CD4-positive, CD25-positive, alpha-beta regulatory T cell (primary cell): ENCODE data around the gene CORO1C. TPM values are rescaled to one million over a fixed set of nuclear protein-coding genes. Genes with fewer than 3 reads are reported as not detected.
A peak's percentile ranks its signal among the peaks of the same experiment; 100 is the strongest.

Experiments
- ATAC-seq, 2 donors: fragments of 150-1000 bp; cut with Tn5 transposase; one replicate each; pipeline ENCODE4 v1.10.0; 2021; ENCODE audit warnings: low read depth in 2 of 2, moderate number of reproducible peaks in 2 of 2, moderate library complexity in 1 of 2
- DNase-seq, 3 donors: peaks; one replicate each; pipeline versions ENCODE4 v3.0.0 to v3.0.0-alpha.2; 2012 to 2022; ENCODE audit warnings: mixed read lengths in 1 of 3
- H3K27ac ChIP-seq: one replicate; pipeline ENCODE4 v1.7.0; 2013; ENCODE audit warnings: mild to moderate bottlenecking, low read length; ENCODE audit not compliant: insufficient read depth, poor library complexity, severe bottlenecking
- H3K27me3 ChIP-seq: one replicate; pipeline ENCODE4 v1.7.0; 2013; ENCODE audit warnings: low read length; ENCODE audit not compliant: control insufficient read depth, insufficient read depth
- H3K36me3 ChIP-seq: one replicate; pipeline ENCODE4 v1.7.0; 2013; ENCODE audit warnings: mild to moderate bottlenecking, low read length, moderate library complexity; ENCODE audit not compliant: control insufficient read depth, insufficient read depth
- H3K4me1 ChIP-seq: 2 replicates; pipeline ENCODE4 v1.7.0; 2013; ENCODE audit warnings: mild to moderate bottlenecking, low read length; ENCODE audit not compliant: insufficient read depth, control insufficient read depth, poor library complexity, severe bottlenecking
- H3K4me3 ChIP-seq: one replicate; pipeline ENCODE4 v1.7.0; 2013; ENCODE audit warnings: low read depth, mild to moderate bottlenecking, low read length, moderate library complexity
- H3K9me3 ChIP-seq, 2 experiments: 1 replicate in 1 of 2; 2 replicates in 1 of 2; pipeline ENCODE4 v1.7.0; 2013; ENCODE audit warnings: low read length in 2 of 2, mild to moderate bottlenecking in 1 of 2, moderate library complexity in 1 of 2; ENCODE audit not compliant: control insufficient read depth in 2 of 2
- H3K27ac Mint-ChIP-seq, 3 donors: one replicate each; pipeline ENCODE4 v1.8.0; 2020 to 2022; ENCODE audit warnings: mild to moderate bottlenecking in 3 of 3, mixed read lengths in 3 of 3, moderate library complexity in 2 of 3
- H3K27me3 Mint-ChIP-seq: one replicate; pipeline ENCODE4 v1.8.0; 2022; ENCODE audit warnings: mild to moderate bottlenecking, mixed read lengths
- H3K36me3 Mint-ChIP-seq: one replicate; pipeline ENCODE4 v1.8.0; 2020; ENCODE audit warnings: mixed read lengths
- H3K4me1 Mint-ChIP-seq, 4 donors: one replicate each; pipeline ENCODE4 v1.8.0; 2020 to 2022; ENCODE audit warnings: mixed read lengths in 4 of 4, mild to moderate bottlenecking in 1 of 4
- H3K4me3 Mint-ChIP-seq, 4 donors: one replicate each; pipeline ENCODE4 v1.8.0; 2020 to 2022; ENCODE audit warnings: mild to moderate bottlenecking in 4 of 4, mixed read lengths in 4 of 4, moderate library complexity in 3 of 4
- H3K9me3 Mint-ChIP-seq, 7 donors: one replicate each; pipeline ENCODE4 v1.8.0; 2020 to 2022; ENCODE audit warnings: mixed read lengths in 7 of 7, mild to moderate bottlenecking in 3 of 7, moderate library complexity in 2 of 7
- polyA plus RNA-seq, 4 donors: library from polyadenylated mRNA; unstranded; fragments of 300-500 nt; fragmentation: Illumina TruSeq; gene quantifications; one replicate each; pipeline ENCODE4 v1.2.3, GENCODE V29; 2021
- total RNA-seq: library from RNA; stranded (reverse); gene quantifications from one replicate; pipeline ENCODE4 v1.2.3, GENCODE V29; 2022

CORO1C gene
- total and polyA plus RNA-seq, 5 donors from 2014 or later, result 9.4 to 22.8 (median 21.2) TPM

- Histone ChIP-seq H3K27me3 (no peaks in the 10 kb centered on the region), H3K4me3 (peak overlapping the region; percentile 33), H3K4me1 (peaks cover 6% of the 10 kb centered on the region), H3K9me3 (no peaks in the 10 kb centered on the region), H3K27ac (no peak overlapping the region), H3K36me3 (no peaks in the 10 kb centered on the region)
- no peaks in the 10 kb centered on the region for H3K9me3 Mint-ChIP-seq
- H3K4me3 Mint-ChIP-seq, result peak overlapping the region in 2 of 4 donors; percentile 28 to 76
- H3K36me3 Mint-ChIP-seq, result peaks cover 3% of the 10 kb centered on the region
- DNase-seq, result peak in 1 of 3 donors; percentile 31
- ATAC-seq, result no peak
- H3K27ac Mint-ChIP-seq, result peak overlapping the region; percentile 61 to 91 (median 86)
- H3K27me3 Mint-ChIP-seq, result no peaks in the 10 kb centered on the region
- peaks cover 17 to 31% (median 24%) of the 10 kb centered on the region in 4 donors for H3K4me1 Mint-ChIP-seq
These were observed 84.4 kb downstream of the CORO1C start for GRCh38 chr12:108646600-108647579.

GRCh38 chr12:108645686-108646599, 85.4 kb downstream of the CORO1C start:
- no peak for DNase-seq
- peak overlapping the region; percentile 33 for H3K4me3 ChIP-seq
- H3K27ac ChIP-seq, result no peak overlapping the region
- Mint-ChIP-seq H3K4me1 (peaks cover 17 to 33% (median 24%) of the 10 kb centered on the region in 4 donors), H3K27me3 (no peaks in the 10 kb centered on the region), H3K9me3 (no peaks in the 10 kb centered on the region), H3K27ac (peak overlapping the region; percentile 61 to 91 (median 86)), H3K36me3 (peaks cover 3% of the 10 kb centered on the region), H3K4me3 (peak overlapping the region in 2 of 4 donors; percentile 28 to 76)
- H3K4me1 ChIP-seq, result peaks cover 6% of the 10 kb centered on the region
- no peak for ATAC-seq
- no peaks in the 10 kb centered on the region for H3K27me3 ChIP-seq
- H3K36me3 ChIP-seq, result no peaks in the 10 kb centered on the region
- H3K9me3 ChIP-seq, result no peaks in the 10 kb centered on the region

- Mint-ChIP-seq H3K27ac (peak overlapping the region in 2 of 3 donors; percentile 20 to 61), H3K4me3 (no peak overlapping the region), H3K9me3 (no peaks in the 10 kb centered on the region), H3K36me3 (peaks cover 3% of the 10 kb centered on the region), H3K27me3 (no peaks in the 10 kb centered on the region), H3K4me1 (peaks cover 20 to 41% (median 28%) of the 10 kb centered on the region in 4 donors)
- H3K27ac ChIP-seq, result no peak overlapping the region
- H3K9me3 ChIP-seq, result no peaks in the 10 kb centered on the region
- H3K27me3 ChIP-seq, result no peaks in the 10 kb centered on the region
- DNase-seq (no peak), ATAC-seq (no peak)
- H3K4me1 ChIP-seq, result peaks cover 6% of the 10 kb centered on the region
- H3K4me3 ChIP-seq, result no peak overlapping the region
- H3K36me3 ChIP-seq, result no peaks in the 10 kb centered on the region
These were observed 86.6 kb downstream of the CORO1C start for GRCh38 chr12:108644811-108645120.

GRCh38 chr12:108643941-108644810, 87.1 kb downstream of the CORO1C start:
- Mint-ChIP-seq H3K9me3 (peaks cover 0 to 2% (median 0%) of the 10 kb centered on the region in 7 donors), H3K4me1 (peaks cover 24 to 45% (median 28%) of the 10 kb centered on the region in 4 donors), H3K27ac (peak overlapping the region; percentile 32 to 86 (median 67)), H3K27me3 (no peaks in the 10 kb centered on the region), H3K4me3 (no peak overlapping the region), H3K36me3 (peaks cover 3% of the 10 kb centered on the region)
- DNase-seq (no peak), ATAC-seq (no peak)
- no peaks in the 10 kb centered on the region for H3K36me3 ChIP-seq
- no peaks in the 10 kb centered on the region for H3K9me3 ChIP-seq
- H3K27me3 ChIP-seq, result no peaks in the 10 kb centered on the region
- peaks cover 6% of the 10 kb centered on the region for H3K4me1 ChIP-seq
- no peak overlapping the region for H3K27ac ChIP-seq
- no peak overlapping the region for H3K4me3 ChIP-seq

- Mint-ChIP-seq H3K27ac (peak overlapping the region in 1 of 3 donors; percentile 23), H3K36me3 (peaks cover 3% of the 10 kb centered on the region), H3K4me1 (peaks cover 24 to 44% (median 29%) of the 10 kb centered on the region in 4 donors), H3K27me3 (no peaks in the 10 kb centered on the region), H3K4me3 (no peak overlapping the region), H3K9me3 (peaks cover 0 to 2% (median 0%) of the 10 kb centered on the region in 7 donors)
- Histone ChIP-seq H3K27me3 (no peaks in the 10 kb centered on the region), H3K9me3 (no peaks in the 10 kb centered on the region), H3K4me3 (no peak overlapping the region), H3K27ac (no peak overlapping the region), H3K4me1 (peaks cover 6% of the 10 kb centered on the region), H3K36me3 (no peaks in the 10 kb centered on the region)
- DNase-seq, result peak in 1 of 3 donors; percentile 23
- no peak for ATAC-seq
These were observed 88.2 kb downstream of the CORO1C start for GRCh38 chr12:108642899-108643654.

GRCh38 chr12:108642269-108642870, 88.9 kb downstream of the CORO1C start:
- Histone ChIP-seq H3K4me3 (no peak overlapping the region), H3K27ac (no peak overlapping the region), H3K27me3 (no peaks in the 10 kb centered on the region), H3K4me1 (peaks cover 8% of the 10 kb centered on the region), H3K9me3 (no peaks in the 10 kb centered on the region), H3K36me3 (no peaks in the 10 kb centered on the region)
- peaks cover 24 to 45% (median 30%) of the 10 kb centered on the region in 4 donors for H3K4me1 Mint-ChIP-seq
- no peak for DNase-seq
- no peak overlapping the region for H3K4me3 Mint-ChIP-seq
- ATAC-seq, result no peak
- H3K9me3 Mint-ChIP-seq, result peaks cover 0 to 2% (median 0%) of the 10 kb centered on the region in 7 donors
- no peaks in the 10 kb centered on the region for H3K27me3 Mint-ChIP-seq
- H3K36me3 Mint-ChIP-seq, result peaks cover 3% of the 10 kb centered on the region
- peak overlapping the region in 1 of 3 donors; percentile 55 for H3K27ac Mint-ChIP-seq
